ENCODE data around the gene RAP1GAP. TPM values are rescaled to one million over a fixed set of nuclear protein-coding genes. Genes with fewer than 3 reads are reported as not detected.

RAP1GAP gene
- total and polyA plus RNA-seq, 2 of the 13 experiments (the other 11 are each of a cell fraction or from before 2014, with no cell fraction given), result 11.9 to 37.5 TPM

DNA sequence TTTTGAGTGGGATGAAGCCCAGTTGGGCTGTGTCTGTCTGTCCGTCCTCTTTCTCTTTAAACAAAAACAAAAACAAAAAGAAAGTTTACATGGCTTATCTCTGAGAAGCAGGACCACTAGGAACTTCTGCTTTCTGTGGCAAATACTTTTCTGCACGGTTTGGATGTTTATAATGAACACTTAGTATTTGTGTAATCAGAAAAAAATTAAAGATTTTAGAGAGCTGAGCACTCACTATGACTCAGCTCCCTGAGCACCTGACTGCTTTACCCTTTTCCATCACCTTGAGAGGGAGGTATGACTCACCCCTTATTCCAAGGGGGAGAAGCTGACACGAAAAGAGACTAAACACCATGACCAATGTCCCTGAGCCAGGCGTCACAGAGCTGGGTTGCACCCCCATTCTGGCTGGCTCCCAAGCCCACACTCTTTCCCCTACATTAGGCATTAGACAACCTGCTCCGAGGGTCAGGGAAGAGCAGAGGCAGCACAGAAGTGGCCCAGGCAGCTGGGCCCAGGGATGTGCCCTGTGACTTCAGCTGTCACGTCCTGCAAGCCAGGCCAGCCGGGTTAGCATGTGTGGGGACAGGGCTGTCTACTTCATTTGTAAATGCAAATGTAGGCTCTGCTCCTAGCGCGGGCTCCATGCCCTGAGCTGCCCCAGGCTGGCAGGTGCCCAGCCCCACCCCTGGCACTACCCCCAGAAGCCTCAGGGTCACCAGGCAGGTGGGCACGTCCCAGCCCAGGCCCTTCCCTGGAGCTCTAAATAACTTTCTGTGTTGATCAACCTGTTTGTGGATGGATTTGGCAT, 30.4 kb downstream of the RAP1GAP start:
- Histone ChIP-seq H3K4me3 (replicated peaks in 1 of 3; ENCODE audit: insufficient read depth in 1 of 3, low read depth in 2 of 3, low read length in 3 of 3) (no peak overlapping the region), H3K4me2 (ENCODE audit: low read depth, low read length) (no peak overlapping the region), H3K79me2 (ENCODE audit: insufficient read depth, low read length) (no peaks in the 10 kb centered on the region), H3K36me3 (replicated peaks in 1 of 2; ENCODE audit: control insufficient read depth in 1 of 2, insufficient read depth in 2 of 2, low read length in 2 of 2) (peaks cover 7 to 18% of the 10 kb centered on the region in 2 experiments), H4K20me1 (ENCODE audit: insufficient read depth, low read length) (peaks cover 3% of the 10 kb centered on the region; the same call in 1 of the 2 replicates), H2AFZ (ENCODE audit: low read length) (no peak overlapping the region), H3K4me1 (ENCODE audit: insufficient read depth, low read length) (peaks cover 11% of the 10 kb centered on the region; the same call in 1 of the 2 replicates), H3K27me3 (ENCODE audit: control insufficient read depth in 1 of 2, insufficient read depth in 2 of 2, low read length in 2 of 2) (no peaks in the 10 kb centered on the region), H3K9ac (ENCODE audit: insufficient read depth, low read depth, low read length) (no peak overlapping the region), H3K9me3 (ENCODE audit: low read length) (no peaks in the 10 kb centered on the region), H3K27ac (ENCODE audit: extremely low read length, insufficient read depth, low read length) (no peak overlapping the region)
- CTCF ChIA-PET (ENCODE audit: low intra/inter-chr PET ratio, low total read pairs), result no interaction called here
- DNase-seq (ENCODE audit: low spot score) (peak; percentile 62), ATAC-seq (peak; percentile 19; the same call in 2 of the 3 replicates), FAIRE-seq (no peak)
- in situ Hi-C loops (cut with HindIII; ENCODE audit: extremely low pct_ligation_motif_present, low pct_unique_long_range_greater_than_20kb), result no loop called here
- POLR2A ChIA-PET, result no interaction called here
- 54% methylated on average over 6 of the region's 10 CpGs for WGBS (ENCODE audit: low lambda C conversion rate)
- BruUV-seq (replicated peaks), result no TSS peak
- intact Hi-C loops (cut with micrococcal nuclease; ENCODE audit: unreplicated experiment), result no loop called here
- TF ChIP-seq ZNF510 (CRISPR knock-in tag; IDR thresholded peaks at IDR 0.05; ENCODE audit: low read depth) (no peak), FOSL2 (CRISPR knock-in tag; IDR thresholded peaks at IDR 0.05) (peak; percentile 89), NFE2L2 (IDR thresholded peaks at IDR 0.05; ENCODE audit: low read length) (peak; percentile 53; the same call in 1 of the 2 replicates)

DNA sequence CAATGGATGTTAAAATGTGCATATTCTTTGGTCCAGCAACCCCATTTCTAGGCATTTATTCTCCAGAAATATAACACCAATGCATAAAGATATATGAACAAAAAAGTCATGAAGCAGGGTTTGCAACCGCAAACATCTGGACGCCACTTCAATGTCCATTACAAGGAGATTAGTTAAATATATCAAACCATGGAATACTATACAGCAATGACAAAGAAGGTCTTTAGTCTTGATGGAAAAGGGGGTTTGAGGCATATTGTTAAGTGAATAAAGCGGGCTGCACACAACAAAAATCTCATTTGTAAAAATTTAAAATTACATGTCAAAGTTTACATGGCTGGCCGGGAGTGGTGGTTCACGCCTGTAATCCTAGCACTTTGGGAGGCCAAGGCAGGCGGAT, 31.6 kb downstream of the RAP1GAP start:
- Histone ChIP-seq H3K4me1 (ENCODE audit: insufficient read depth, low read length) (peaks cover 18% of the 10 kb centered on the region), H4K20me1 (ENCODE audit: insufficient read depth, low read length) (peaks cover 3% of the 10 kb centered on the region; the same call in 1 of the 2 replicates), H3K9ac (ENCODE audit: insufficient read depth, low read depth, low read length) (no peak overlapping the region), H3K4me2 (ENCODE audit: low read depth, low read length) (no peak overlapping the region), H2AFZ (ENCODE audit: low read length) (no peak overlapping the region), H3K27me3 (ENCODE audit: control insufficient read depth in 1 of 2, insufficient read depth in 2 of 2, low read length in 2 of 2) (no peaks in the 10 kb centered on the region), H3K79me2 (ENCODE audit: insufficient read depth, low read length) (no peaks in the 10 kb centered on the region), H3K36me3 (replicated peaks in 1 of 2; ENCODE audit: control insufficient read depth in 1 of 2, insufficient read depth in 2 of 2, low read length in 2 of 2) (peaks cover 7 to 17% of the 10 kb centered on the region in 2 experiments), H3K27ac (ENCODE audit: extremely low read length, insufficient read depth, low read length) (no peak overlapping the region), H3K9me3 (ENCODE audit: low read length) (no peaks in the 10 kb centered on the region), H3K4me3 (replicated peaks in 1 of 3; ENCODE audit: insufficient read depth in 1 of 3, low read depth in 2 of 3, low read length in 3 of 3) (no peak overlapping the region)
- CTCF ChIA-PET (ENCODE audit: low intra/inter-chr PET ratio, low total read pairs), result no interaction called here
- BruUV-seq (replicated peaks), result no TSS peak
- POLR2A ChIA-PET, result no interaction called here
- 87% methylated on average over 6 of the region's 6 CpGs for WGBS (ENCODE audit: low lambda C conversion rate)
- FAIRE-seq (no peak), ATAC-seq (no peak), DNase-seq (ENCODE audit: low spot score) (no peak)
- in situ Hi-C loops (cut with HindIII; ENCODE audit: extremely low pct_ligation_motif_present, low pct_unique_long_range_greater_than_20kb), result no loop called here
- intact Hi-C loops (cut with micrococcal nuclease; ENCODE audit: unreplicated experiment), result no loop called here
- TF ChIP-seq CBX1 (IDR thresholded peaks at IDR 0.05; ENCODE audit: low read depth) (no peak), HNRNPLL (IDR thresholded peaks at IDR 0.05; ENCODE audit: low read depth, low read length, poor library complexity, severe bottlenecking) (no peak), HOXA7 (CRISPR knock-in tag; IDR thresholded peaks at IDR 0.05) (no peak), HMG20A (CRISPR knock-in tag; IDR thresholded peaks at IDR 0.05; ENCODE audit: borderline replicate concordance) (no peak), HCFC1 (IDR thresholded peaks at IDR 0.05; ENCODE audit: low read depth, low read length) (no peak), SOX6 (IDR thresholded peaks at IDR 0.05) (no peak), SOX6 (CRISPR knock-in tag; IDR thresholded peaks at IDR 0.05) (no peak), ZNF564 (CRISPR knock-in tag; IDR thresholded peaks at IDR 0.05) (no peak), TCF12 (IDR thresholded peaks at IDR 0.05) (no peak), TCF12 (CRISPR knock-in tag; IDR thresholded peaks at IDR 0.05) (no peak), SRY (CRISPR knock-in tag; IDR thresholded peaks at IDR 0.05) (no peak)
- TF ChIP-seq, protein P1, sequence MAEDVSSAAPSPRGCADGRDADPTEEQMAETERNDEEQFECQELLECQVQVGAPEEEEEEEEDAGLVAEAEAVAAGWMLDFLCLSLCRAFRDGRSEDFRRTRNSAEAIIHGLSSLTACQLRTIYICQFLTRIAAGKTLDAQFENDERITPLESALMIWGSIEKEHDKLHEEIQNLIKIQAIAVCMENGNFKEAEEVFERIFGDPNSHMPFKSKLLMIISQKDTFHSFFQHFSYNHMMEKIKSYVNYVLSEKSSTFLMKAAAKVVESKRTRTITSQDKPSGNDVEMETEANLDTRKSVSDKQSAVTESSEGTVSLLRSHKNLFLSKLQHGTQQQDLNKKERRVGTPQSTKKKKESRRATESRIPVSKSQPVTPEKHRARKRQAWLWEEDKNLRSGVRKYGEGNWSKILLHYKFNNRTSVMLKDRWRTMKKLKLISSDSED (CRISPR knock-in tag; IDR thresholded peaks at IDR 0.05), result no peak
- TF ChIP-seq, protein P2, sequence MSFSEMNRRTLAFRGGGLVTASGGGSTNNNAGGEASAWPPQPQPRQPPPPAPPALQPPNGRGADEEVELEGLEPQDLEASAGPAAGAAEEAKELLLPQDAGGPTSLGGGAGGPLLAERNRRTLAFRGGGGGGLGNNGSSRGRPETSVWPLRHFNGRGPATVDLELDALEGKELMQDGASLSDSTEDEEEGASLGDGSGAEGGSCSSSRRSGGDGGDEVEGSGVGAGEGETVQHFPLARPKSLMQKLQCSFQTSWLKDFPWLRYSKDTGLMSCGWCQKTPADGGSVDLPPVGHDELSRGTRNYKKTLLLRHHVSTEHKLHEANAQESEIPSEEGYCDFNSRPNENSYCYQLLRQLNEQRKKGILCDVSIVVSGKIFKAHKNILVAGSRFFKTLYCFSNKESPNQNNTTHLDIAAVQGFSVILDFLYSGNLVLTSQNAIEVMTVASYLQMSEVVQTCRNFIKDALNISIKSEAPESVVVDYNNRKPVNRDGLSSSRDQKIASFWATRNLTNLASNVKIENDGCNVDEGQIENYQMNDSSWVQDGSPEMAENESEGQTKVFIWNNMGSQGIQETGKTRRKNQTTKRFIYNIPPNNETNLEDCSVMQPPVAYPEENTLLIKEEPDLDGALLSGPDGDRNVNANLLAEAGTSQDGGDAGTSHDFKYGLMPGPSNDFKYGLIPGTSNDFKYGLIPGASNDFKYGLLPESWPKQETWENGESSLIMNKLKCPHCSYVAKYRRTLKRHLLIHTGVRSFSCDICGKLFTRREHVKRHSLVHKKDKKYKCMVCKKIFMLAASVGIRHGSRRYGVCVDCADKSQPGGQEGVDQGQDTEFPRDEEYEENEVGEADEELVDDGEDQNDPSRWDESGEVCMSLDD (CRISPR knock-in tag; IDR thresholded peaks at IDR 0.05; ENCODE audit: borderline replicate concordance), result no peak

All from HepG2 (cell line).